Measurements from ENCODE around the gene FUT7. TPM values are rescaled to one million over a fixed set of nuclear protein-coding genes. Genes with fewer than 3 reads are reported as not detected.

Gene FUT7
- total RNA-seq, 1 donor from 2014 or later = not detected

DNA sequence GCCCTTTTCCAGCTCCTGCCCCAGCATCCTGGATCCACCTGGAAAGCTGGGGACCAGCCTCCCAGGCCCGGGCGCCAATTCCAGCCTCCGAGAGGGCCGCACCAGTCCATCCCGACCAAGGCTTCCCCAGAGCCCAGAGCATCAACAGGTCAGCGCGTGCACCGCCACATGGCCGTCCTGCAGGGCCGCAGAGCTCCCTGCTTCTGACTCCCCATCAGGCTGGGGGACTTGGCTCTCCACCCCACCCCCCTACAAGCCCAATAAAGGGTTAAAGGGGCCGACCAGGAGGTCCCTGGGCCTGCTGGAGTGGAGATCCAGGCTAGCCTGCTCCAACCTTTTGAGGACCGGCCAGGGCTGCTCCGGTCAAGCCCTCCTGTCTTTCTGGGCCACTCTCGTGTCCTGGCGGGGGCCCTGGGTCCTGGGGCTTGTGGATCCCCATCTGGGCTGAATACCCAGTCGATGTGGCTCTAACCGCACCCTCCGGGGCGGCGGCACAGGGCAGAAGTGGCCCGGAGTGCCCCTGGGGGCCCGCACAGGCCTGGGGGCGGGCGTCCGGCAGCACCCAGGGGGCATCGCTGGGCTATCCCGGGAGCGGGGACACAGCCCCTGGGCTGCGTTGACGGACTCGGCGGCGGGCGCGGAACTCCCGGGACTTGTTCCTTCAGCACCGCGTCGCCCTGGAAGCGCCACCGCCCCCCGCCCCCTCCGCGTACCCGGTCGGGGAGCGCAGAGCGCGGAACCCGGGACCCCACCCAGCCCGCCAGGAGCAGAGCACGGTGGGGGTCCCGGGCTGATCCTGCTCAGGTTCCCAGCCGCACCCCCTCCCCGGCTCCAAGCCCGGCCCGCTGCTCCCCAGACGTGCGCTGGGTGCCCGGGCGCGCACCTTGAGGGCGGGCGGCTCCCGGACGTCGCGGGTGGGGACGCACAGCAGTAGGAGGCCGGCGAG lies 21.4 kb upstream of the FUT7 start:
- DNase-seq (ENCODE audit: low read depth) = no peak
- FAIRE-seq = no peak
- TF ChIP-seq, protein P1, sequence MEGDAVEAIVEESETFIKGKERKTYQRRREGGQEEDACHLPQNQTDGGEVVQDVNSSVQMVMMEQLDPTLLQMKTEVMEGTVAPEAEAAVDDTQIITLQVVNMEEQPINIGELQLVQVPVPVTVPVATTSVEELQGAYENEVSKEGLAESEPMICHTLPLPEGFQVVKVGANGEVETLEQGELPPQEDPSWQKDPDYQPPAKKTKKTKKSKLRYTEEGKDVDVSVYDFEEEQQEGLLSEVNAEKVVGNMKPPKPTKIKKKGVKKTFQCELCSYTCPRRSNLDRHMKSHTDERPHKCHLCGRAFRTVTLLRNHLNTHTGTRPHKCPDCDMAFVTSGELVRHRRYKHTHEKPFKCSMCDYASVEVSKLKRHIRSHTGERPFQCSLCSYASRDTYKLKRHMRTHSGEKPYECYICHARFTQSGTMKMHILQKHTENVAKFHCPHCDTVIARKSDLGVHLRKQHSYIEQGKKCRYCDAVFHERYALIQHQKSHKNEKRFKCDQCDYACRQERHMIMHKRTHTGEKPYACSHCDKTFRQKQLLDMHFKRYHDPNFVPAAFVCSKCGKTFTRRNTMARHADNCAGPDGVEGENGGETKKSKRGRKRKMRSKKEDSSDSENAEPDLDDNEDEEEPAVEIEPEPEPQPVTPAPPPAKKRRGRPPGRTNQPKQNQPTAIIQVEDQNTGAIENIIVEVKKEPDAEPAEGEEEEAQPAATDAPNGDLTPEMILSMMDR (IDR thresholded peaks at IDR 0.05; ENCODE audit: insufficient read depth, low read length, severe bottlenecking) = no peak
- peak overlapping the region; percentile 44 for H3K4me3 ChIP-seq (ENCODE audit: low read depth, low read length)
- peaks cover 3% of the 10 kb centered on the region for H3K27me3 ChIP-seq (ENCODE audit: control insufficient read depth, insufficient read depth, low read length)
- no peaks in the 10 kb centered on the region for H3K36me3 ChIP-seq (ENCODE audit: control insufficient read depth, insufficient read depth, low read length)

DNA sequence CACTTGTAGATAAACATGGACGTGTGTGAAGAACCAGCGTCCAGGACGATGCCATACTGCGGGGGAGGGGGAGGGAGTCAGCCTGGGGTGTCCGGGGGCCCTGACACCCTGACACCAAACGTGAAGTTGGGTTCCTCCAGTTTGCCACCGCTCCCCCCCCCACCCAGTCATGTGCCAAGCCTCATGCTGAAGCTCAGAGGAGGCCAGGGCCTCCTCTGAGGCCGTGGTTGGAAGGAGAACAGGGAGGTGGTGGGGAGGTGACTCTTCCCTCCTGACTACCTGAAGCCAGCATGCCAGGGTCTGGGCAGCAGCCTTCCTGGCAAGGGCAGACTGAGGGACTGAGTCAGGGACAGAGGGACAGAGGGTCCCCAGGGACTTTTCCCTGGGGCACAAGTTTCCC lies 20.4 kb upstream of the FUT7 start:
- H3K36me3 ChIP-seq (ENCODE audit: control insufficient read depth, insufficient read depth, low read length) = no peaks in the 10 kb centered on the region
- TF ChIP-seq, protein P1 (IDR thresholded peaks at IDR 0.05; ENCODE audit: insufficient read depth, low read length, severe bottlenecking) = no peak
- no peak for DNase-seq (ENCODE audit: low read depth)
- H3K4me3 ChIP-seq (ENCODE audit: low read depth, low read length) = no peak overlapping the region
- H3K27me3 ChIP-seq (ENCODE audit: control insufficient read depth, insufficient read depth, low read length) = peaks cover 7% of the 10 kb centered on the region
- no peak for FAIRE-seq

DNA sequence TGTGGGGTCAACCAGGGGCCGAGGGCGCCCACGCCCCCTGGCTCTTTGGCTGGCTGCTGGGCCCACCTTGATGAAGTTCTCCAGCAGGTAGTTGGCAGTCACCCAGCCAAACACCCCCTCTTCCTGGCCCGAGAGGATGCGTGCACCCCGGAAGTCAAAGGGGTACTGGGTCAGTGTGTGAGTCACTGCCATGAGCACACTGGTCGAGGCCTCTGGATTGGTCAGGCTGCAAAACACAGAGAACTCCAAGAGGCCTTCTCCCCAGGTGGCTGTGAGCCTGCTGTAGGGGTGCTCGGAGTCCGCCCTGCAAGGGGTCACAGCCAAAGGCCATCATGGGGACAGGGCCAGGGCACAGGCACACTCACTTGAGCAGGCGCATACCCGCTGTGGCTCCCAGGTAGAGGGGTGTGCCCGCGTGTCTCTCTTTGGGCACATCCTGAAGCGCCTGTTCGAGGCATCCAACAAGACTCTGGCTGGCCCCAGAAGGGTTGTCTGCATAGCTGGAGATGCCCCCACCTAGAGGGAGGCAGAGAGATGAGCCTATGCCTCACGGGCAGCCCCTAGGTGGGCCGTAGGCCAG lies 19.3 kb upstream of the FUT7 start:
- TF ChIP-seq, protein P1 (IDR thresholded peaks at IDR 0.05; ENCODE audit: insufficient read depth, low read length, severe bottlenecking) = no peak
- H3K4me3 ChIP-seq (ENCODE audit: low read depth, low read length) = no peak overlapping the region
- H3K36me3 ChIP-seq (ENCODE audit: control insufficient read depth, insufficient read depth, low read length) = no peaks in the 10 kb centered on the region
- H3K27me3 ChIP-seq (ENCODE audit: control insufficient read depth, insufficient read depth, low read length) = peaks cover 7% of the 10 kb centered on the region
- DNase-seq (ENCODE audit: low read depth) (no peak), FAIRE-seq (peak; percentile 7)

DNA sequence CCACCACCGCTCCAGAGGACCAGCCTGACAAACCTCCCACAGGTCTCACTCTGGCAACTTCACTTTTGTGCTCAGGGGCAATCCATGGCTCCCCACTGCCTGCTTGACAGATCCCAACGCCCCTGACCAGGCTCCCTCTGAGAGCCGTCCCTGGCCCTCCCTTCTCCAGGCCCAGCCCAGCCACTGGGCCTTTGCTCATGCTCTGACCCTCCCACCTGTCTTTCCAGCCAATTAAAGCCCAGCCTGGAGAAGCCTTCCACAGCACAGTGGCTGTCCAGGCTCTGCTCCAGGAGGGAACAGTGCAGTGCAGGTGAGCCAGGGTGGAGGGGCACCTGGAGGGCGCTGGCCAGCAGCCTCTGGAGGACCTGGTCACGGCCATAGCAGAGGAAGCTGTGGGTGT lies 18.7 kb upstream of the FUT7 start:
- FAIRE-seq (no peak), DNase-seq (ENCODE audit: low read depth) (no peak)
- TF ChIP-seq, protein P1 (IDR thresholded peaks at IDR 0.05; ENCODE audit: insufficient read depth, low read length, severe bottlenecking) = no peak
- no peak overlapping the region for H3K4me3 ChIP-seq (ENCODE audit: low read depth, low read length)
- H3K36me3 ChIP-seq (ENCODE audit: control insufficient read depth, insufficient read depth, low read length) = no peaks in the 10 kb centered on the region
- peaks cover 7% of the 10 kb centered on the region for H3K27me3 ChIP-seq (ENCODE audit: control insufficient read depth, insufficient read depth, low read length)

DNA sequence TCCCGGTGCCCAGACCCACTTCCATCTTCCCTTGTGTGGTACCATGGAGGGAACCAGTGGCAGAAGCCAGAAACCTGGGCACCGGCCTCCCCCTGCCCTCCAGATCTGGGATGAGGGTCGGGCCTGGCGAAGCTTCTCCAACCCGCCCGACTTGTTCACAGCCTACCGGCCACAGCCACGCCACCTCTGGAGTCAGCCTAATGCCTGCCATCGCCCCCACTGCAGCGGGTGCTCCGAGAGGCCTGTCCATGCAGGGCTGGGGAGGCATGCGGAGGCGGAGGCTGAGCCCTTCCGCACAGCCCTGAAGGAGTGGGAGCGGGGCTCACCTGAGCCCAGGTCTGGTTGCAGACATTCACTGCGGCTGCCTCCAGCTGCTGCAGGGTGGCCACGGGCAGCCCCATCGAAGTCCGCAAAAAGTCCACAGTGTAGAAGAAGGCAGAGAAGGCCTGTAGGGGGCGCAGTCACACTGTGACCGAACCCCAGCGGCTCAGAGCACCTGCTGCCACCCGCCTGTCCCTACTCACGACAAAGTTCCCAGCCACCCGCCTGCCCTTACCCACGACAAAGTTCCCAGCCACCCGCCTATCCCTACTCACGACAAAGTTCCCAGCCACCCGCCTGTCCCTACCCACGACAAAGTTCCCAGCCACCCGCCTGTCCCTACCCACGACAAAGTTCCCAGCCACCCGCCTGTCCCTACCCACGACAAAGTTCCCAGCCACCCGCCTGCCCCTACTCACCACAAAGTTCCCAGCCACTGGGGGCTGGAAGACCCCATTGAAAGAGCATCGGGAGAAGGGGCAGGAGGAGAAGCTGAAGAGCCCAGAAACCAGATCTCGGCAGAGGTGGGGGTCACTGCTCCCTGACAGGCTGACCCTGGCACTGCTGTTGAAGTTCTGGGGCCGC lies 17.9 kb upstream of the FUT7 start:
- DNase-seq (ENCODE audit: low read depth) = peak; percentile 23
- peaks cover 7% of the 10 kb centered on the region for H3K27me3 ChIP-seq (ENCODE audit: control insufficient read depth, insufficient read depth, low read length)
- no peak overlapping the region for H3K4me3 ChIP-seq (ENCODE audit: low read depth, low read length)
- FAIRE-seq = peak; percentile 95
- TF ChIP-seq, protein P1 (IDR thresholded peaks at IDR 0.05; ENCODE audit: insufficient read depth, low read length, severe bottlenecking) = peak; percentile 72
- no peaks in the 10 kb centered on the region for H3K36me3 ChIP-seq (ENCODE audit: control insufficient read depth, insufficient read depth, low read length)
